Stimulated activated CD8-positive, alpha-beta memory T cell treated with anti-CD3 and anti-CD28 coated beads, Interleukin-4, amount 100 ng/mL, for 4 hours (primary cell): ENCODE data around the gene LUZP2.

ENCODE experiments used
- DNase-seq, 2 donors: peaks; one replicate each; pipeline ENCODE4 v3.0.0-alpha.2; 2020; ENCODE audit warnings: low read depth in 2 of 2, low spot score in 1 of 2

LUZP2 gene

DNA sequence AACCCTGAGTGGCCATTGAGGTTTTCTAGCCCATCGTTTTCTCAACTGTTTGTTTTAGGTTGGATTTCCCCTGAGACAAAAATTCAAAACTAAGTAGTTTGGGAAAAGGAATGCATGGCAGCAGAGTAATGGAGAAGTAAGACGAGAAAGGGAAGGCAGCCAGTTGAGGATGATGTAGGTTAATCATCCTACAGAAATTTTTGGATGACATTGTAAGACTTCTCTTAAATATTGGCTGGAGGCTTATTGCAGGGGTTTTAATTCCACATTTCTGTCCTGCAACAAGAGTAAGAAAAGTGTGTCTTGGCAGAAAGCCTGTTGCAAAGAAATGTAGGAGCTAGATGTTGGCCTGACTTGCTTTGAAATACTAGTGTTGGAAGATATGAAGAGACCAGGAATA is 308.8 kb downstream of the LUZP2 start:
- DNase-seq: no peak

DNA sequence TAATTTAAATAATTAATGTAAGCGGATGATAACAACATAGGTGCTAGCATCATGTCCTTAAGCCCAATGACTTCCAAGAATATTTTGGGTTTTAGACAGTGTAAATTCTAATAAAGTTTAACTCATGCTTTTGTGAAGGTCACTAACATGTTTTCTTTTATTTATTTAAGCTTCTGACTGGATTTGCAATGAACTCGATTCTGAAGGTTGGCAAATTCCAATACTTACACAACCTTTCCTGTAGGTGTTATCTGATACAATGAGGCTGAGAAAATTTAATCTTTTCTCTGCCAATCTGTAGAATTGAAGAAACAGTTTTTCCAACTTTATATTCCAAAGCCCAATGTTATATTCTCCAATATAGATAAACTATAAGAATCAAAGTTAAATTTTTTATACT is 311.3 kb downstream of the LUZP2 start:
- DNase-seq: no peak

DNA sequence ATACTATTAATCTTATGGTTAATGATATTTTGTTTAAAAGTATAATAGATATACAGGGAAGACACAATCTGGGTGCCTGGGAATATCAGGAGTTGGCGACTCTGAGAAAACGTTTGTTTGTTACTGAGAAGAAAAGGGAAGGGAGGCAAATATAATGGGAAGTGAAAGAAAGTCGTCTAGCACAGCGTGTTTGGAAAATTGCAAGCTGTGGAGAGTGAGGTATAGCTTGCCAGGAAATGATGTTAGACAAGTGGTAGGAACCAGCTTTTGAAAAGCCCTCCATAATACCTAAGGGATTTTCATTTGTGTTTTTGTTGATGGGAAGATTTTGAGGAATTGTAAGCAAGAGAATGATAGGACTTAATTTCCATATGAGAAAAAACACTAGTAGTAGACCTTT is 322.2 kb downstream of the LUZP2 start:
- no peak for DNase-seq

DNA sequence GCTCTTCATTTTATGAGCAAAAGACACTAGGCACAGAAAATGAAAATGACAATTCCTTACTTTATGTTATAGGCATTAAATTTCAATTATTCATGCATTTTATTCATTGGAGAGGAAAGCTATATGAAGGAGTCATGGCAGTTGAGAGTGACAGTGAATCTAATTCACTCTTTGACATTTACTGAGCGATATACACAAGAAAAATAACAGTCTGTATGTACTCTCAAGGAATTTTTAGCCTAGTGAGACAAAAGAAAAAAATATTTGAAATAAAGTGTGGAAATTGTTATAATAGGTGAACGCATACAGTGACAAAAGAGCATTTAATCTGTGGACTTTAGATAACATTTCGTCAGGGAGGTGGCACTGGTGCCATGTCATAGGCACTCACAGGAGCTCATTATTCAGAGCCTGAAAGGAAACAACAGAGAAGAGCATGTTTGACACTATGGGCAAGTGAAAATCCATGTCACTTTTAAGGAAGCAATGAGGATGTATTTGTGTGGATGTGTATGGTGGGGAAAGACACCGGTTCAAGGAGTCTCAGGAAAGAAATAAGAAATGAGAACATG is 323.1 kb downstream of the LUZP2 start:
- DNase-seq: no peak

DNA sequence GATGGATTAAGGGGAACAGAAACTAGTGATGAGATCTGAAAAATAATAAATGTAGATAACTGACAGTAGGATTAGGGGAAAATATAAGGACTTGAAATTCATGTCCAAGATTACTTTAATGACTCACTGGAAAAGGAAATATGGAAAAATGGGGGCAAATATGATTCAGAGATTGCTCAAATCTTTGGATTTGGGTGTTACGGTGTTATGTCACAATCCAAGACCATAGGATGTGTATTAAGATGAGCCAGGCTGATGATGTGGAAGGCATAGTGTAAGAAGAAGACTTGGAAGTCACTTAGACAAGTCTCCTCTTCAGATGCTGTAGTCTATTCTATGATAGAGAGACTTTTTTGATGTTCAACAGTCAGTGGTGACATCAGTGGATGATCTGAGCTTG is 323.7 kb downstream of the LUZP2 start:
- DNase-seq: no peak

DNA sequence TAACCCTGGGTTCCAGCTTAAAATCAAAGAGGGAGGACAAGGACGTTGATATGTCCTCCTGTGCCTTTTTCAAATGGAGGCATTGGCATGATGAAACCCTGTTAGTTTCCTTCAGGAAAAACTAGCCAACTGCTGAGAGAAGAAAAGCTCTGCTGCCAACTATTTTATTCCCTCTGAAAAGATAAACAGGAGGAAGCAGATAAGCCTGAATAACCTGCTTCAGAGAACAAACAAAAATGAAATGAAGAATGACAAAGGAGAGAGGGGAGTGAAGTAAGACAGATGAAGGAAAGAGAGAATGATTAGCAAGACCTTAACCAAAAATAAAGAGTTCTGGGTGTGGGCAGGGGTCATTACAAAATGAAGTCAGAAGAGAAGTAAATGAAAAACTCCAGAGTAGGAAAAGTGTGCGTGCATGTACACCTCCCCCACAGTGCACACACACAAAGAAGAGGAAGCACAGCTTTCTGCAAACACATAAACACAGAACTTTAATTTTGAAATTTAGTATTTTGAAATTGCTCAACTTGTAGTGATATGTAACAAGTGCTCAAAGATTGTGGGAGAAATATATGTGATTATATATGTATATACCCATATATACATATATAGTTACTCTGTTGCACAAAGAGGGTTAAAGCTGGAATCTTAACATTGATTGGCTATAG is 332.2 kb downstream of the LUZP2 start:
- no peak for DNase-seq

DNA sequence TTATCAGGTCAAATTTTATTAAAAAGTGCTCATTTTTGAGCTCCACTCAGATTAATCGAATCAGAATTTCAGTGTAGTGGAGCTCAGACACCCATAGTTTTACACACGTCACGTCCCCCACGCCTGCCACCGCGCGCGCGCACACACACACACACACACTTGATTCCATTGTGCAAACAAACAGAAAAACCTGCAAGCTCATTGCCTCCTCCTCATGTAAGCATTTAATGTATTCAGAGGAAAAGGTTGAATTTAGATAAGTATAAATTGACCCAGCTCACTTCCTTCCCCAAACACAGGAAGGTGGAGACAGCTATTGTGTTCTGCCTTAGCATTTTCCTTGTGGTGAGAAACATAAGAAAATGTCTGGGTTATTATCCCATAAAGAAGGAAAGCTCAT is 336.7 kb downstream of the LUZP2 start:
- DNase-seq: no peak

DNA sequence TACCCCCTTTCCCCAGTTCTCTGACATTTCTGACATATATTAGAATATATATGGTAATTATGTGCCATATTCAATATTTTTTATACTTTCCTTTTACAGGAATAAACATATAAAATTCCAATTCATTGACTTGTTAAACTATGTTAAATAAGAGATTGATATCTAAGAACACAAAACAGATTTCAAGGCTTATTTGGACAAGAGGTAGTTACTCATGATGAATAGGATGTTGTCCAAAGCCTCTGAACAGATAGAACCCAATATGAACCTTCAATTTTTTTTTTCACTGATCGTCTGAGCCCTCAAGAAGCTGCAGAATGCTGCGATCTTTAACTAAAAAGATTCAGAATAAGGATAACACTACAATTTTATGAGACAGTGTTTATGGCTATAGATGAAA is 340.3 kb downstream of the LUZP2 start:
- no peak for DNase-seq

DNA sequence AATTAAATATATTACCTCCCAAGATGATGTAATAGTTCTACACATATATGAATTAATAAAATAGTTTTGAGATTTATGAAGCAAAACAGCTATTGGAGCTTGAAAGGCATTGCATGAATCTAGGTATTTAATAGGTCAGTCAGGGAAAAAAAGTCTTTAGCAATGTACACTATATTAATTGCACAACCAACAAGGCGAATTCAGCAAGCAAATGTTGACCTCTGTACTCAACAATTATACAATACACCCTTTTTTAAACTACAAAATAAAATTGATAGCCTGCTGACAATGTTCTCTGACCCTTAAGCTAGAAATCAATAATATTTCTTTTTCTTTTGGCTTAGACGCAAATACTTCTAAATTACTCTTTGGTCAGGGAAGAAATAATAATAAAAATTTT is 345.5 kb downstream of the LUZP2 start:
- DNase-seq: no peak

DNA sequence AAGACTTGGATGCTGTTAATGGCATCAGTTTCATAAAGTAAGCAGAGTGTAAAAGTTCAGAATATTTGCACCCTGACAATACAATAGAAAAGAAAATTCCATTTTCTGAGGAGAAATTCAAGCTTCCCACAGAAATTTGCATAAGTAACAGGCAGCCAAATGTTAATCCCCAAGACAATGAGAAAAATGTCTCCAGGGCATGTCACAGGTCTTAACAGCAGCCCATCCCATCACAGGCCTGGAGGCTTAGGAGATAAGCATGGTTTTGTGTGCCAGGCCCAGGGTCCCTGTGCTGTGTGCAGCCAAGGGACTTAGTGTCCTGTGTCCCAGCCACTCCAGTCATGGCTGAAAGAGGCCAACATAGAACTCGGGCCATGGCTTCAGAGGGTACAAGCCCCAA is 347.6 kb downstream of the LUZP2 start:
- DNase-seq: no peak

DNA sequence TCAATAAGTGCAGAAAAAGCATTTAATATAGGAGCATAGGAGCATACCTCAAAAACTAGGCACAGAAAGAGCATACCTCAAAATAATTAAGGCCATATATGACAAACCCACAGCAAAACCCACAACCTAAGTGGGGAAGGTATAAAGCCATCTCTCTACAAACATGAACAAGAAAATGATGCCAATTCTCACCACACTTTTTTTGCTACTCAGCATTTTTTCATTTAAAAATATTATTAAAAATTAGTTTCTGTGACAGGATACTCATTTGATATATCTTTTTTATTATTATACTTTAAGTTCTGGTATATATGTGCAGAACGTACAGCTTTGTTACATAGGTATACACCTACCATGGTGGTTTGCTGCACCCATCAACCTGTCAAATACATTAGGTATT is 352.0 kb downstream of the LUZP2 start:
- DNase-seq: no peak

DNA sequence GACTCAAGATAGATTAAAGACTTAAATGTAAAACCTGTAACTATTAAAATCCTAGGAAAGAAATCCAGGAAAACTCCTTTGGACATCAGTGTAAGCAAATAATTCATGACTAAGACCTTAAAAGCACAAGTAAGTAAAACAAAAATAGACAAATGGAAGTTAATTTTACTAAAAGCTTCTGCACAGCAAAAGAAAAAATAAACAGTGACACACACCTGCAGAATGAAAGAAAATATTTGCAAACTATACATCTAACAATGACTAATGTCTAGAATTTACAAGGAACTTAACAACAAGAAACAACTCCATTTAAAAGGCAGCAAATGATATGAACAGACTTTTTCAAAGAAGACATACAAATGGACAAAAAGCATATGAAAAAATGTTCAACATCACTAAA is 359.1 kb downstream of the LUZP2 start:
- DNase-seq: no peak

DNA sequence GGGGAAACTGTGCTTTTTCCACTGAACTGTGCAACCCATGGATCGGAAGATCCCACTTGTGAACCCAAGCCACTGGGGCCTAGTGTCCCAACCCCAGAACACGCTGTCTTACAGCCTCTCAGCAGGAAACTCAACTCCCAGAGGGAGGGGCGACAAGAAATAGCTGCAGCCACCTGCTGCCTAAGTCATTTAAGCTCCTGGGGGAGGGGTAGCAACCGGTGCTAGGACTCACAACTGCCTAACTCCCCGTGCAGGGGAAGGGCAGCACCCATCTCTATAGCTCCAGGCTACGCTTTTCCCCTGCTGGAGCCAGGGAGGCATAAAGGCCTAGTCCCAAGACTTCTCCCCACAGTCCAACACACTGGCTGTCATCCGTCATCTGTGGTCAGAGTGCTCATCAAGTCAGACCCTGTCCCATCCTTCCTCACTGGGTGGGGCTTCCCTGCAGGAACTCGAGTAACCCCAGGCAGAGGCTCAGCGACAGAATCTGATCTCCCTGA is 363.0 kb downstream of the LUZP2 start:
- DNase-seq: no peak

DNA sequence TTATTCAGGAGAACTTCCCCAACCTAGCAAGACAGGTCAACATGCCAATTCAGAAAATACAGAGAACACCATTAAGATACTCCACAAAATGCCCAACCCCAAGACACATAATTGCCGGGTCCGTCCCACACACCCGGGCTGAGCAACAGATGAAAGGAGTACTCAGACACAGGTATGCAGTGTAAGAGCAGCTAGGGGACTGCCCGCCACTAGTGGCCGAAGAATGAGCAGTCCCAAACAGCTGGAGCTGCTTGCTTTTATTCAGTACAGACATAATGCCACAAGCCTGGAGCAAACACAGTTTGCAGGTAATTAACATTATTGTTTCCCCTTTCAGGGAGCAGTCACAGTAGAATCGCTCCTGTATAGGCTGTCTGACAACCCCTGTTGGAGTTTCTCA is 364.6 kb downstream of the LUZP2 start:
- DNase-seq: no peak

DNA sequence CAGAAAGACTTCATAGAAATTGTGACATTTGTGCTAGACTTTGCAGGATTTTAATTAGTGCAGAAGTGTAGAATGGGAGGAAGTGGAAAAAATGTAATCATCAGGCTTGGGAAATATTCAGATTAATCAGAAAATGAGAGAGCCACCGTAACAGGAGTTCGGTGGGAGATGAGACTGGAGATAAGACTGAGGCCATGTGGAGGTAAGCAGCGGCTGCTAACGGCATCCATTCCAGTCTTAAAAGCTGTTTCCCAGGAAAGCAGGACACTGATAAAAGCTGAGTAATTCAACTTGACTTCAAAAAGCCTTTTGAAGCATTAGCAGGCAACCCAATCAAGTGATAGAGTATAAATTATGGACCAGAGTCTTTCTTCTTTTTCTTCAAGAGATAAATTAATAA is 369.9 kb downstream of the LUZP2 start:
- DNase-seq: no peak

DNA sequence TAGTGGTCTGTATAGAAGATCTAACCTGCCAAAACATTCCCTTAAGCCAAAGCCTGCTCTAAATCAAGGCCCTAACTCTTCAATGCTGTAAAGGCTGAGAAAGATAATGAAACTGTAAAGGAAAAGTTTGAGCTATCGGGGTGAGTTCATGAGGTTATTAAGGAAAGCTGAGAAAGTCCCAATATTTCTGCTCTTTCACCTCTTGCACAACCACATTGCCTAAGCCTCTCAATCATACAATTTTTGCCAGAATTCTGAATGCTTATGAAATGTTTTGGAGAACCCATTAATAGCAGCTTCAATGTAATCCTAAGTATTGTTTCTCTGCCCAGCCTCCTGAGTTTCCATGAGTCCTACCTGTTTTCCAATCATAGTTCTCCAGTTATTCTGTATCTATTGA is 373.2 kb downstream of the LUZP2 start:
- no peak for DNase-seq

DNA sequence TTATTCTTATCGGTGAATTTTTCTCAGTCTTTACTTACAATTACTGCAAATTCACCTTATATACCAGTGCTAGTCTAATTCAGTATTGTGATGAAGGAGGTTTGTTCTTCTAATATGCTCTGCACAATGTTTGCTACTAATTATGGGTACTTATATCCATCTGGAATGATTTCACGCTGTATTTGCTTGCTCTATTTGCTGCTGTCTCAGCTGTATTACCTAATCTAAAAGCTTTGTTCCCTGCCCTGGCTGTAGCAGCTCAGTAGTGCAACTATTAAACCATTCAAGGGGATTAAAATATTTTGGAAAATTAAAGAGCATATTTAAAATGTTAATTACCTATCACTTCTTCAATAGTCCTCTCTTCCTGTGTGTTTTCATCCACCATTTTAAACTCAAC is 375.3 kb downstream of the LUZP2 start:
- no peak for DNase-seq

DNA sequence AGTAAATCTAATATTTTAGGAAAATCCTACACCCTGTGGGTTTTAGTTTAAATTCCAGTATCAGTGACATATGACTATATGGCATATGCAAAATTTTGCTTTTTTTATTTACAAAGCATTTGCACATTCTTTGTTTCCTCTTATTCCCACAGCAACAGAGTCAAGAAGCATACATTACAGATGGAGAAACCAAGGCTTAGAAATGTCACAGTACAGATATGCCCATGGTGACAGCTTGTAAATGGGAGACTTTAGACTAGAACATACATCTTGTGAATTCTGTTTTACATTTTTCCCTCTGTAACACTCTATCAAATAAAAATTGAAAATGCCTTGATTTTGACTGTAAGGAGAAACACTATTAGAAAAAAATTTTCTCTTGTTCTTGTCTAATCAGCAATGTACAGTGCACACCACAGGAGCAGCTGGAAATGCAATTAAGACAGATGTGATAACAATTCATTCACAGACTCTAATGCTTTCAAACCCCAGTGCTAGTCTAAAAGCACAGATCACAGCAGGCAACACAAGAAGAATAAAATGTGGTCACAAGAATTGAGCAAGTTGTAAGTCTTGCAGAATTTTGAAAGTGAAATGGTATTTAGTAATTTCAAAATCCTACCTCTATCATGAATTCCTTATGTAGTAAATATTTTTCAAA is 375.9 kb downstream of the LUZP2 start:
- DNase-seq: no peak

DNA sequence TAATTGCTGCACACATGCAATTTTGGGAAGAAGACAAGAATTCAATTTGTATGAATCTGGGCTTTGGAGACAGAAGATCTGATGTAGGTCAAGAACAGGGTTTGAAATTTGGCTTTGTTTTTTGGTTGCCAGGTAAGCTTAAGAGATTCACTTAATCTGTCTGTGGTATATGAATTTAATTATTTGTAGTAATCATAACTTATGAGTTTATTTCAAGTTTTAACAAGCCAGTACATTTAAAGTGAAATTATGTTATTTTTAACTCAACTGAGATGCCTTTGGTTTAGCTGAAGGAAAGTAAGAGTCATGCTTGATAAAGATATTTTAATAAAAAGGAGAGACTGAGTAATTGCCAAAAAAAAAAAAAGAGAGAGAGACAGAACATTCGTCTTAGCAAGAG is 384.1 kb downstream of the LUZP2 start:
- no peak for DNase-seq

DNA sequence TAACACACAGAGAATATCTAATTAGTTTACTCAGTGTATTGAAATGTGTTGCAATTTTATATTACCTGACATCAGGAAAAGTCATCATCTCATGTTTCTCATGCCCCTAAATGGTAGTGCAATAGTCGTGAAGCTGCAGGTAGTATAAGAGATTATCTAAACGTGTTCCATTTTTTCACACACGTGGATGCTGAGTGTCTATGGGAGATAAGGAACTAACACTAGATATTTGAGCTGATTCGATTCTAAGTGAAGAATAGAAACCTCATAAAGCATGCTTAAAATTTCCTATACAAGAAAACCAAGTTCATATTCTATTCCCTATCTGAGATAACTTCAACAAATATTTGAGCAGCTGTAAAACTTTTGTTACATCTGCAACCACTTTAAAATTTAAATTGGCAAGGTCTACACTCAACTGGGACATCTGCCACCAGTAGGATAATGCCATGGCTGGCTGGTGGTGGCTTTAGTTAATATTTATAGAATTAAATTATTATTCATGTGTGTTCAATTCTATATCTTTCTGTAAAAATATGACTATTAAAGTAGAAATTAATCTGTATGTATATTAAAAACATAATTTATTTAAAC is 388.8 kb downstream of the LUZP2 start:
- DNase-seq: no peak

DNA sequence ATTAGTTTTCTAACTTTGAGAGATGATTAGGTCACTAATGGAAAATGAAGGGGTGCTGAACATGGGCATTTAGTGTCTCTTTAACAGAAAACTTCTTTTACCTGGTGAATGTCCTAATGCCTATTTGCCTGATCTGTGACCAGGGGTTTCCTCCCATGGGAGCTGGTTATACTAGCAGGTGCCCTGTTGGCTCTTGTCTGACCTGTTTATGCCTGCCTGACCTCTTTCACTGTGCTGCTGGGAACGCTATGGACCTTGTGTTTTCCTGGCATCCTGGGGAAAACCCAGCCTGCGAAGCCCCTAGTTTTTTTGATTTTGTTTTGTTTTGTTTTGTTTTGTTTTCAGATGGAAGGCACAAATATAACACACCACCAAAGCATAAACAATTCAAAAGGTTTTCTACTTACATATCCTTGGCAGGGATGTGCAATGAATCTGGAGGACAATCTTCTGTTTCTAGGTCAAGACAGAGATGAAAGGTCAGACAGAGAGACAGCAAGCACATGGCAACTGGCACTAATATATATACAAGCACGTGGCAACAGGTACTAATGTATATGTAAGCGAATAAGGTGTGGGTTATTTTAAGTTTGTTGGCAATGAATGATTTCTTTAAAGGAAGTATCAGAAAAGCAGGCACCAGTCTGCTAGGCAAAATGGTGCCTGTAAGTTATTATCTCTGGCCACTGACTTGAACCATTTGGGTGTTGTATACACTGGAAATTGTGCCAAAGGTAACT is 390.2 kb downstream of the LUZP2 start:
- DNase-seq: no peak

DNA sequence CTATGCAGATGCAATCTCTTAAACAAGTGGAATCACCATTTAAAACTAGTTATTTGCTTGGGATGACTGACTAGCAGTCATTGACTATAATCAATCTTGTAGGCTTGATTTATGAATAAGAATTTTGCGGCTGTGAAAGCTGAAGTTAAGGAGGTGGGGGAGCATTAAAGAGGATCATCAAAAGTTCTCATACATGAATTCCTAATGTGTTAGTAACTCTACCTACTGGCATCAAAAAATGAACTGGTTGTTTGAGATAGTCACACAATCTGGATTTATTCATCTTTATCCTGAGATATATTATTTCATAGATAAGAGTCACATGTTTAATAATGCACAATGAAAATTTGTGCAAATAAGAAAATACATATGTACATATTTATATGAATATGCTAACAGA is 393.6 kb downstream of the LUZP2 start:
- no peak for DNase-seq
